Mucosa of gallbladder (tissue), 1 donor: Measurements from ENCODE around the gene CTAG2. TPM values are rescaled to one million over a fixed set of nuclear protein-coding genes. Genes with fewer than 3 reads are reported as not detected.
"Not testable (repeated sequence)": the region's sequence is repeated elsewhere in the genome, so short reads cannot be mapped to it uniquely, and the experiment has no call there.

Source experiments
- DNase-seq: peaks from one replicate; pipeline ENCODE4 v3.0.0-alpha.2; 2020; ENCODE audit warnings: low spot score
- total RNA-seq: library from RNA; stranded (reverse); gene quantifications from one replicate; pipeline ENCODE4 v1.2.1, GENCODE V29; 2021
- donor health status: DM: no; HTN: no; CAD: no.

CTAG2 gene
- total RNA-seq, result not detected

GRCh38 chrX:154653413-154653812 lies at the start of gene CTAG2:
Gene CTAG2, minus strand, starts transcription at chrX:154653579. Its CDS starts 64 bp downstream, at chrX:154653515.
- not testable (repeated sequence) for DNase-seq

DNA sequence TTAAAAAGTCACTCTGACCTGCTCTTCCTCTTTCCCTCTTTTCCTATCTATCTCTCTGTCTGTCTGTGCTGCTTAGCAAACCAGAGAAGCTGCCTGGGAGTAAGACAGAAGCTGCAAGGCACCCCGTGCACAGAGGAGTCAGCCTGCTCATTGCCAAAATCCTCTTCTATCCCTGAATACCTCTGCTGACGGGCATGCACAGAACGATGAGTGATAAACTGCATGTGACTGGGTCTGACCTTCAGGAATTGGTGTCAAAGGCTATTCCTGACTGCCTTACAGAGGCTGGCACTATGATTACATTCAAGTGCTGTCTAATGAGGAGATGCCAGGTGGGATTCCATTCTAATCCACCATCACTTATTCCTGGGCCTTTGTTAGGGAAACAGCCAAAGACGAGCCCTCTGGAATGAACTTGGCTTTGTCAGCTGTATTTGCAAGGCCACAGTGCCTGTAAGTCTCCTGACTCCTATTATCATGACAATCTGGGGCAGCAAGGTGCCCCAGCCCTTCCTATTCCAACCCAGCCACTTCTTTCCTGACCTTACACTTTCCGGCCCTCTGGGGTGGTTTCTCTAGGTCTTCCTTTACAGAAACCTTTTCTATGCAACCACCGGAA lies 45.4 kb upstream of the CTAG2 start:
- no peak for DNase-seq

- no peak for DNase-seq
Measured at GRCh38 chrX:154696676-154697045, 43.3 kb upstream of the CTAG2 start.

DNA sequence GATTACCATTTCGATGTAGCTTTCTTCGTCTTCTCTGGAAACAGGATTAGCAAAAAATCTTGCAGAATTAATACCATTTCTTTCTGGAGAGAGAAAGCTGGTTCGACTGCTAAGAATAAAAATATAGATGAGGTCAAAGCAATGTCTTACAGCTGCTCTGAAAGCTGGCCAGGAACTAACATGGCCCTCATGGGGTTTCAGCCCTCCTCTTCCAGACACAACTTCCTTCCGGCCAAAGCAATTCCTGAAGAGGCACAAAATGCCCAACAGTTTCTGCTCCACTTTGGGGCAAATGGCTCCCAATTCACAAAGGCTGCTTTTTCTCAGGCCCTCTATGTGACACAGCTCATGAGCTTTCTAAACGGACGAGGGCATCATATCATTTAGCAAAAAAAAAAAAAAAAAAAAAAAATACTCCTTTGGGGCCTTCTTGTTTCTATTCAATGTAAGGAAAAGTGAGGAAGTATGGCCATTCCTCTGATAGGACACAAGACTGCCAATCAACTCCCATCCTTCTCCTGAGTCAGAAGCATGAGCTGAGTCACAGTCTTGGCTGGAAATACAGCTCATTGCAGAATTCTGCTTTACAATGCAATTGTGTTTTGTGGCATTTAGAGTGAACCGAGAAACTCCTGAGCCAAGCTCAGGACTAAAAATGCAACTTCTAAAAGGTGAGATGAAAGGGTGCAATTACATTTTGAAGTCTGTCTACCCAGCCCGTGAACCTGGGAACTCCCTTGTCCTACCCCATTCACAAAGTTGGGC lies 42.7 kb upstream of the CTAG2 start:
- DNase-seq, result no peak

DNA sequence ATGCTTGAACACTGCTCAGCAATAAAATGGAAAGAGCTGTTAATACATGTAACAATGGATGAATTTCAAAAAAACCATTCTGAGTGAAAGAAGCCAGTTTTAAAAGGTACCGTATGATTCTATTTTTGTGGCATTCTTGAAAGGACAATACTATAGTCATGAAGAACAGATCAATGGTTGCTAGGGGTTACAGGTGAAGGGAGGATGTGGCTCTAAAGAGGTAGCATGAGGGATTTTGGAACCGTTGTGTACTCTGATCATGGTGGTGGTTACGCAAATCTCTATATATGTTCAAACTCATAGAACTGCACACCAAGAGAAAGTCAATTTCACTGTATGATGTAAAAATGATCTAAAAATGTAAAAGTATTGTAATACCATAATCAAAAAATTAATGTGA lies 40.0 kb upstream of the CTAG2 start:
- no peak for DNase-seq

DNA sequence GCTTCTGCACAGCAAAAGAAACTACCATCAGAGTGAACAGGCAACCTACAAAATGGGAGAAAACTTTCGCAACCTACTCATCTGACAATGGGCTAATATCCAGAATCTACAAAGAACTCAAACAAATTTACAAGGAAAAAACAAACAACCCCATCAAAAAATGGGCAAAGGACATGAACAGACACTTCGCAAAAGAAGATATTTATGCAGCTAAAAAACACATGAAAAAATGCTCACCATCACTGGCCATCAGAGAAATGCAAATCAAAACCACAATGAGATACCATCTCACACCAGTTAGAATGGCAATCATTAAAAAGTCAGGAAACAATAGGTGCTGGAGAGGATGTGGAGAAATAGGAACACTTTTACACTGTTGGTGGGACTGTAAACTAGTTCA lies 37.1 kb upstream of the CTAG2 start:
- DNase-seq, result not testable (repeated sequence)

DNA sequence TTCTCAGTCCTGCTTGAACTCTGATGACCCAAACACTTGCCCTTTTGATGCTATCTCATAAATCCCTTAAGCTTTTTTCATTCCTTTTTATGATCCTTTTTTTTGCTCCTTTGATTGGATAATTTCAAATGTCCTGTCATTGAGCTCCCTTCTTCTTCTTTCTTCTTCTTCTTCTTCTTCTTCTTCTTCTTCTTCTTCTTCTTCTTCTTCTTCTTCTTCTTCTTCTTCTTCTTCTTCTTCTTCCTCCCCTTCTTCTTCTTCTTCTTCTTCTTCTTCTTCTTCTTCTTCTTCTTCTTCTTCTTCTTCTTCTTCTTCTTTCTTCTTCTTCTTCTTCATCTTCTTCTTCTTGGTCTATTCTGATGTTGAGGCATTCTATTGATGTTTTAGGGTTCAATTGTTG lies 18.7 kb upstream of the CTAG2 start:
- DNase-seq, result not testable (repeated sequence)

- DNase-seq, result not testable (repeated sequence)
Measured at GRCh38 chrX:154670848-154671247, 17.5 kb upstream of the CTAG2 start.

DNA sequence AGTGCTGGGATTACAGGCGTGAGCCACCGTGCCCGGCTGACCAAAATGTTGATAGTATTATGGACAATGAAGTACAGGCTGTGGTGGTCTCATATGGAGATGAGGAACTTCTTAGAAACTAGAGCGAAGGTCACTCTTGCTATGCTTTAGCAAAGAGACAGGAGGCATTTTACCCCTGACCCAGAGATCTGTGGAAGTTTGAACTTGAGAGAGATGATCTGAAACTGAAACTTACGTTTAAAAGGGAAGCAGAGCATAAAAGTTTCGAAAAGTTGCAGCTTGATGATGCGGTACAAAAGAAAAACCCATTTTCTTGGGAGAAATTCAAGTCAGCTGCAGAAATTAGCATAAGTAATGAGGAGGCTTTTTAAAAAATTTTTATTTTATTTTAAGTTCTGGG lies 8.5 kb upstream of the CTAG2 start:
- no peak for DNase-seq

DNA sequence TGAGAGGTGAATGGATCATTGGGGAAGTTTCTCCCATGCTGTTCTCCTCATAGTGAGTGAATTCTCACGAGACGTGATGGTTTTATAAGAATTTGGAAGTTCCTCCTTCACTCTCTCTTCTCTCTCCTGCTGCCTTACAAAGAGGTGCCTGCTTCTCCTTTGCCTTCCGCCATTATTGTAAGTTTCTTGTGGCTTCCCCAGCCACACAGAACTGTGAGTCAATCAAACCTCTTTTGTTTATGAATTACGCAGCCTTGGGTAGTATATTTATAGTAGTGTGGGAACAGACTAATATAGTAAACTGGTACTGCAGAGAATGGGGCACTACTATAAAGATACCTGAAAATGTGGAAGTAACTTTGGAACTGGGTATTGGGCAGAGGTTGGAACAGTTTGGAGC lies 7.8 kb upstream of the CTAG2 start:
- no peak for DNase-seq

- DNase-seq, result no peak
Measured at GRCh38 chrX:154660541-154660940, 7.2 kb upstream of the CTAG2 start.

DNA sequence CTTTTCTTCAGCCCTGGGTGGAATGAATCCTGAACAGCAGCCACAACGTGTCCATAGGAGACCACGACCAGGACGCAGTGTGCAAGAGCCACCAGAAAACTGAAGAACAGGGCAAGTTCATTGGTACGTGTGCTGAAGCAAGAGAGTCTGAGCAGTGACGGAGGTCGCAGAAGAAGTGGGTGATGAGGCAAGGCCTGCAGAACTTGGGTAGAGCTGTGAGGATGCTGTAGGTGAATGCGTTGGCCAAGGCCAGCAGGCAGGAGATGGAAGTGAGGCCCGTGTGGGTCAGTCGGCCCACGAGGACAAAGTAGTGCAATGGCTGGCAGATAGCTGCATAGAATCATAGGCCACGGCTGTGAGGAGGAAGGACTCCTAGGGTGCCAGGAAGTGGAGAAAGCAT lies 5.6 kb upstream of the CTAG2 start:
- no peak for DNase-seq

- DNase-seq, result no peak
Measured at GRCh38 chrX:154658187-154658586, 4.8 kb upstream of the CTAG2 start.

GRCh38 chrX:154657226-154657805 lies 3.9 kb upstream of the CTAG2 start:
- DNase-seq, result no peak

DNA sequence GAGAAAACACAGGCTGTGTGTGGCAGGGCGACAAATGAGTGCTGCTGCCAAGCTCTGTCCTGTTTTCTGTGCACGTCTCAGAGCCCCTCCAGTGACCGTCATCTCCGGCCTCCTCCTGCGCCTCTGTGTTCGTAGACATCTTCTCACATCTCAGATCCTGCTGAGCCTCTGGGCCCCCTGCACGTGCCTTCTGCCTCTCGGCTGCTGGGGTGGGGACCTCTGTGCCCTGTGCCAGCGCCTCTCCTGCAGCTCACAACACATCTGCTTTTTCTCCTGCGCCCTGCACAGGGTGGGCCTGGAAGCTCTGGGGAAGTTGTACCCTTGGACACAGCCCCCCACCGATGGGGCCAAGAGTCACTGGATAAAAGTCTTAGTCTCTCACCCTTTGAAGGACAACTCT lies 2.4 kb upstream of the CTAG2 start:
- no peak for DNase-seq

- no peak for DNase-seq
Measured at GRCh38 chrX:154655346-154655745, 2.0 kb upstream of the CTAG2 start.

GRCh38 chrX:154654925-154655324 lies 1.5 kb upstream of the CTAG2 start:
- DNase-seq, result no peak

DNA sequence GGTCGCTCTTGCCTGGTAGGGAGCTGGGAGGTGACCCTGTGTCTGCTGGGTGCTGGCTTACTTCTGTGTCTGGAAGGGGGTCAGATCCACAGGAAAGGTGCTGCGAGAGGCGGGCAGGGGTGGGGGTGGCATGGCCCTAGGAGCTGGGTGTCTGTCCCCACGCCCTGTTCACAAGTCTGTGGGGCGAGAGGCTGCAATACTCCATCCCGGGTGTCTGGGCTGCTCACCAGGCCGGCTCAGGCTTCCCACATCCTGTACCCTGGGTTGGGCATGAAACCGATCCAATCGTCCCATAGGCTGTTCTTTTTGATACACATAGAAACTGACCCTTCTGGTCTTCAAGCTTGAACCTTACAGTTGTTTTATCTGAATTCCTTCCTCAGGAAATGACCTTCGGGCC lies 993 bp upstream of the CTAG2 start:
- no peak for DNase-seq

- DNase-seq, result no peak
Measured at GRCh38 chrX:154653048-154653401, 354 bp downstream of the CTAG2 start.

DNA sequence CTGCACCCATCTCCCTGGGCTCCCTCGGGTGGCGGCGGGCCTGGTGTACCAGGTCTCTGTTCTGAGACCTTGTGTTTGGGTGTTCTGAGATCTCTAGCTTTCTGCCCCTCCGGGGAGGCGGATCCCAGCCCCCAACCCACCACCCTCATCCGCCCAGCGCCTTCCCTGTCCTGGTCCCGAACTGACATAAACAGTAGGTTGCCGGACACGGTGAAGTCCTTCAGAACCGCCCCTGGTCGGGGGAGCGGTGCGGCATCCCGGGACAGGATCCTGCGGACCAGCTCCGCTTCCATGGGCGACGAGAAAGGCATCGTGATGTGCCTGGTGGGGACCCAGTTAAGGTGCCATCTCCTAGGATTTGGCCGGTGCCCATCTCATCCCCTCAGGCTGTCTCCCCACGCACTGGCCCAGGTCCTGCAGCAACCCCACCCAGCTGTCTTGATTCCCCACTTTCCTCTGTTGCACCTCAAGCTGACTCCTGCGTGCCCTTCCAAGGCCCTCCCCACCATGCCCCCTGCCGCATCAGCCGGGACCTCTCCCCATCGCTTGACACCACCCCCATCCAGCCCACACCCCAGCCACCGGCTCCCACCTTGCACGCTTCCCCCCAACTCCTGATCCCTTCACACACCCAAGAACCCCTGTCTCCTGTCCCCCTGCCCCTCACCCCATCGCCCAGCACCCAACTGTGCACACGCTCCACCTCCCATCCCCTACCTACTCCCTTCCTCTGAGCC lies 900 bp downstream of the CTAG2 start:
- DNase-seq, result no peak

DNA sequence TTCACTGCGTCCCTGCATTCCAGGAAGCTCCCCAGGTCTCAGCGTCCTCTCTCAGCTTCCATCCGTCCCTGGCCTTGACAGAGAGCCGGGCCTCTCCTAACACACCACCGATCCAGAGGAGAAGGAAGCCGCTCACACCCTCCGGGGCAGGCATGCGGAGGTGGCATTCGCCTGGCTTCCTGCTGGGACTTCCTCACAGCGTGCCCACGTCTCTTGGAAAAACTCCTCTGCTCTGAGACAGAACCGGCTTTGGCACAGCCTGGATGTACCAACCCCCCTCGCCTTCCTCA lies 3.2 kb downstream of the CTAG2 start:
- DNase-seq, result no peak

DNA sequence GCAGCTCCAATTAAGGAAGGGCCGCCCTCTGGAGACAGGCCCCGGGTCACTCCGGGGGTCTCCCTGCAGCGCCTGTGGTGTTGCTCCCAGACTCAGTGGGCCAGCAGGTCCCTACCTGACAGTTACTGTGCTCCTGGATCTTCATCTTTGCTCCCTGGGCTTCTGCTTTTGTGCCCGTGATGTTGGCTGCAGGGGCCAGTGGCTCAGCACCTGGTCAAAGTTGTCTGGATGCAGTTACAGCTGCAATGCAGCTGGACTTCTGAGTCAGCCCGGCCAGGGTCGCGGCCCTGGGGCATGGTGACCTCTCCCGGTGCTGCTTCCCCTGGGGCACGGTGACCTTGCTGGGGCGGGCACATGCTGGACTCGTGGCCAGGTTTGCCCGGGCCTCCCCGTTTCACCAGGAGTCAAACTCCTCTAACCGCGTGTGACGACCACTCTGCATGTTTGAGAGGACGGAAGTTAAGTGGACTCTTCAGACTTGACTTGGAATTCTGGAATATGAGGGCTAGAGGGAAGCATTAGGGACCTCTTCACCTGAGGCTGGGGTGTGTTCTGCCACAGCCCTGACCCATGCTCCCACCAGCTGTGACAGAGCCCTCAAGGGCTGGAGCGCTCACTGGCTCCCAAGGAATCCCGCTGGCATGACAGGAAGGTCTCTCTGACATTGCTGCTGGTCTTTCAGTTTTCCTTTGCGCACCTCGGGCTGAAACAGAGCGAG lies 3.7 kb downstream of the CTAG2 start:
- no peak for DNase-seq
